ENCODE data around the gene MRGPRF.

Gene MRGPRF

GRCh38 chr11:69012092-69013008 is 696 bp downstream of the MRGPRF start:
- FAIRE-seq: no peak
- no peak for TF ChIP-seq POLR2AphosphoS5 (IDR thresholded peaks at IDR 0.05; ENCODE audit: low read depth, low read length)
- no peak for TF ChIP-seq TAF1 (IDR thresholded peaks at IDR 0.05; ENCODE audit: borderline replicate concordance, low read depth, low read length)
- no peak for TF ChIP-seq POLR2A (IDR thresholded peaks at IDR 0.05; ENCODE audit: low read depth, low read length)
- DNase-seq (ENCODE audit: insufficient read length): no peak

- no peak for DNase-seq (ENCODE audit: insufficient read length)
- FAIRE-seq: no peak
- TF ChIP-seq POLR2AphosphoS5 (IDR thresholded peaks at IDR 0.05; ENCODE audit: low read depth, low read length) (no peak), POLR2A (IDR thresholded peaks at IDR 0.05; ENCODE audit: low read depth, low read length) (no peak), TAF1 (IDR thresholded peaks at IDR 0.05; ENCODE audit: borderline replicate concordance, low read depth, low read length) (no peak)
Measured at GRCh38 chr11:69011624-69012091, 1.4 kb downstream of the MRGPRF start.

GRCh38 chr11:69010964-69011623 is 2.0 kb downstream of the MRGPRF start:
- DNase-seq (ENCODE audit: insufficient read length) (no peak), FAIRE-seq (no peak)
- TF ChIP-seq TAF1 (IDR thresholded peaks at IDR 0.05; ENCODE audit: borderline replicate concordance, low read depth, low read length) (no peak), POLR2AphosphoS5 (IDR thresholded peaks at IDR 0.05; ENCODE audit: low read depth, low read length) (no peak), POLR2A (IDR thresholded peaks at IDR 0.05; ENCODE audit: low read depth, low read length) (no peak)

- TF ChIP-seq TAF1 (IDR thresholded peaks at IDR 0.05; ENCODE audit: borderline replicate concordance, low read depth, low read length) (no peak), POLR2A (IDR thresholded peaks at IDR 0.05; ENCODE audit: low read depth, low read length) (no peak), POLR2AphosphoS5 (IDR thresholded peaks at IDR 0.05; ENCODE audit: low read depth, low read length) (no peak)
- DNase-seq (ENCODE audit: insufficient read length): no peak
- peak; percentile 17 for FAIRE-seq
Measured at GRCh38 chr11:69010361-69010891, 2.6 kb downstream of the MRGPRF start.

GRCh38 chr11:69009441-69010211 is 3.4 kb downstream of the MRGPRF start:
- no peak for FAIRE-seq
- TF ChIP-seq POLR2A (IDR thresholded peaks at IDR 0.05; ENCODE audit: low read depth, low read length) (no peak), TAF1 (IDR thresholded peaks at IDR 0.05; ENCODE audit: borderline replicate concordance, low read depth, low read length) (no peak), POLR2AphosphoS5 (IDR thresholded peaks at IDR 0.05; ENCODE audit: low read depth, low read length) (no peak)
- no peak for DNase-seq (ENCODE audit: insufficient read length)

- DNase-seq (ENCODE audit: insufficient read length): no peak
- no peak for TF ChIP-seq POLR2AphosphoS5 (IDR thresholded peaks at IDR 0.05; ENCODE audit: low read depth, low read length)
- no peak for TF ChIP-seq TAF1 (IDR thresholded peaks at IDR 0.05; ENCODE audit: borderline replicate concordance, low read depth, low read length)
- no peak for TF ChIP-seq POLR2A (IDR thresholded peaks at IDR 0.05; ENCODE audit: low read depth, low read length)
- FAIRE-seq: no peak
Measured at GRCh38 chr11:69008737-69009440, 4.2 kb downstream of the MRGPRF start.

GRCh38 chr11:69007975-69008381 is 5.1 kb downstream of the MRGPRF start:
- no peak for DNase-seq (ENCODE audit: insufficient read length)
- FAIRE-seq: no peak
- TF ChIP-seq POLR2A (IDR thresholded peaks at IDR 0.05; ENCODE audit: low read depth, low read length) (no peak), TAF1 (IDR thresholded peaks at IDR 0.05; ENCODE audit: borderline replicate concordance, low read depth, low read length) (no peak), POLR2AphosphoS5 (IDR thresholded peaks at IDR 0.05; ENCODE audit: low read depth, low read length) (no peak)

GRCh38 chr11:69006816-69007215 is 6.2 kb downstream of the MRGPRF start:
- FAIRE-seq (no peak), DNase-seq (ENCODE audit: insufficient read length) (no peak)
- TF ChIP-seq POLR2A (IDR thresholded peaks at IDR 0.05; ENCODE audit: low read depth, low read length): no peak
- TF ChIP-seq TAF1 (IDR thresholded peaks at IDR 0.05; ENCODE audit: borderline replicate concordance, low read depth, low read length): no peak
- no peak for TF ChIP-seq POLR2AphosphoS5 (IDR thresholded peaks at IDR 0.05; ENCODE audit: low read depth, low read length)

GRCh38 chr11:69005631-69006368 is 7.2 kb downstream of the MRGPRF start:
- TF ChIP-seq POLR2AphosphoS5 (IDR thresholded peaks at IDR 0.05; ENCODE audit: low read depth, low read length): no peak
- no peak for TF ChIP-seq TAF1 (IDR thresholded peaks at IDR 0.05; ENCODE audit: borderline replicate concordance, low read depth, low read length)
- TF ChIP-seq POLR2A (IDR thresholded peaks at IDR 0.05; ENCODE audit: low read depth, low read length): no peak
- no peak for FAIRE-seq
- no peak for DNase-seq (ENCODE audit: insufficient read length)

GRCh38 chr11:69005183-69005630 is 7.8 kb downstream of the MRGPRF start:
- DNase-seq (ENCODE audit: insufficient read length) (no peak), FAIRE-seq (no peak)

More at GRCh38 chr11:69005183-69005630, 7.8 kb downstream of the MRGPRF start:
- TF ChIP-seq TAF1 (IDR thresholded peaks at IDR 0.05; ENCODE audit: borderline replicate concordance, low read depth, low read length) (no peak), POLR2A (IDR thresholded peaks at IDR 0.05; ENCODE audit: low read depth, low read length) (no peak), POLR2AphosphoS5 (IDR thresholded peaks at IDR 0.05; ENCODE audit: low read depth, low read length) (no peak)
